ENCODE data around the gene EXOC4.

EXOC4 gene

DNA sequence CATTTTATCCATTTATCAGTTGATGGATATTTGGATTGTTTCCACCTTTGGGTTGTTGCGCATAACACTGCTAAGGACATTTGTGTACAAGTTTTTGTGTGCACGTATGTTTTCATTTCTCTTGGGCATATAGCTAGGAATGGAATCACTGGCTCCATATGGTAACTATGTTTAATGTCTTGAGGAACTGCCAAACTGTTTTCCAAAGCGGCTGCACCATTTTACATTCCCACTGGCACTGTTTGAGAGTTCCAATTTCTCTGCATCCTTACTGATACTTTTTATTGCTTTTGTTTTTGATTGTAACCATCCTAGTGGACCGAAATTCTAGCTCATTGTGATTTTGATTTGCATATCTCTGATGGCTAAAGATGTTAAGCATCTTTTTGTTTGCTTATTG is 118.7 kb downstream of the EXOC4 start:
- H3K27me3 ChIP-seq (ENCODE audit: insufficient read depth, low read depth, severe bottlenecking), result no peaks in the 10 kb centered on the region
- H3K27ac ChIP-seq, result no peak overlapping the region
- no peaks in the 10 kb centered on the region for H3K9me3 ChIP-seq (ENCODE audit: severe bottlenecking)
- H3K36me3 ChIP-seq, result peaks cover 3% of the 10 kb centered on the region; the same call in 1 of the 2 replicates
- no peak for TF ChIP-seq CTCF (IDR thresholded peaks at IDR 0.05; ENCODE audit: low read depth, low read length)
- H3K4me3 ChIP-seq (ENCODE audit: low read depth, low read length), result no peak overlapping the region
- DNase-seq, result no peak

DNA sequence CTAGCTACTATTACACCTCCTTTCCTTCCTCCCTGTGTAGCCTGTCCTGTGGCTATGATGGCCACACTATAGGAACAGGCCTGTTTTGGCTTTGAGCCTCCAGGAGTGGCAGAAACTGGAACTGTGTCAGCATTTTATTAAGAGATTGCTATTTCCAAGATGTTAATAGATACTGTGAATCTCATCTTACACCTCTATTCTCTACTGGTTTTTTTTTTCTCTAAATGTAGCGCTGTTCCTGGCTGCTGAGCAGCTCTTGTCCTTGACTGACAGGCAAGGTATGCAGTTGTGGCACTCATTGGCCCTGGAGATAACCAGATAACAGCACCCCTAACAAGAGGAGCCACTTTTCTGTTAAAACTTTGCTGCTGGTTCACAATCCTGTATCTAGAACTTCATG is 119.5 kb downstream of the EXOC4 start:
- DNase-seq, result no peak
- no peak overlapping the region for H3K27ac ChIP-seq
- TF ChIP-seq CTCF (IDR thresholded peaks at IDR 0.05; ENCODE audit: low read depth, low read length), result no peak
- H3K27me3 ChIP-seq (ENCODE audit: insufficient read depth, low read depth, severe bottlenecking), result no peaks in the 10 kb centered on the region
- H3K4me3 ChIP-seq (ENCODE audit: low read depth, low read length), result no peak overlapping the region
- H3K36me3 ChIP-seq, result peaks cover 3% of the 10 kb centered on the region; the same call in 1 of the 2 replicates
- no peaks in the 10 kb centered on the region for H3K9me3 ChIP-seq (ENCODE audit: severe bottlenecking)

DNA sequence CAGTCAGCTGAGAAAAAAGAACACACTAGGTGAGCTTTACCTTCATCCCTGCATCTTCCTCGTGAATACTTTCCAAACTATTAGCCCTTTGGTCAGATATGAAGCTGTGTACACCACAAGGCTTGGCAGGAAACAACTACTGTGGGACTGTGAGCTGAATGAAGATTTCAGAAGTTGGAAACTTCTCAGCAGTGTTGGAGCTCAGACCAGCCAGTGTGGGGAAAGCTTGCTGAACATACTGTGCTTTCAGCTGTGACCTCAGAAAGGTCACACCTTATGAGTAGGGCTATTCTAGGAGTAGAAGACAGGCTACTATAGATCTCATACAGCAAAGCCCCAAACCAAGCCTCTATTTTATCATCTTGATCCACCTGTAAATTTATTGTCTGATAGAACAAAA is 123.6 kb downstream of the EXOC4 start:
- TF ChIP-seq CTCF (IDR thresholded peaks at IDR 0.05; ENCODE audit: low read depth, low read length), result no peak
- H3K4me3 ChIP-seq (ENCODE audit: low read depth, low read length), result no peak overlapping the region

GRCh38 chr7:133381965-133382364 is 129.1 kb downstream of the EXOC4 start:
- Histone ChIP-seq H3K4me3 (ENCODE audit: low read depth, low read length) (no peak overlapping the region), H3K27ac (no peak overlapping the region), H3K27me3 (ENCODE audit: insufficient read depth, low read depth, severe bottlenecking) (no peaks in the 10 kb centered on the region), H3K36me3 (no peaks in the 10 kb centered on the region), H3K9me3 (ENCODE audit: severe bottlenecking) (no peaks in the 10 kb centered on the region)
- no peak for TF ChIP-seq CTCF (IDR thresholded peaks at IDR 0.05; ENCODE audit: low read depth, low read length)
- no peak for DNase-seq

More for the DNA sequence above, 123.6 kb downstream of the EXOC4 start:
- no peak for DNase-seq
- no peaks in the 10 kb centered on the region for H3K27me3 ChIP-seq (ENCODE audit: insufficient read depth, low read depth, severe bottlenecking)
- peaks cover 3% of the 10 kb centered on the region; the same call in 1 of the 2 replicates for H3K36me3 ChIP-seq
- no peaks in the 10 kb centered on the region for H3K9me3 ChIP-seq (ENCODE audit: severe bottlenecking)
- H3K27ac ChIP-seq, result no peak overlapping the region

DNA sequence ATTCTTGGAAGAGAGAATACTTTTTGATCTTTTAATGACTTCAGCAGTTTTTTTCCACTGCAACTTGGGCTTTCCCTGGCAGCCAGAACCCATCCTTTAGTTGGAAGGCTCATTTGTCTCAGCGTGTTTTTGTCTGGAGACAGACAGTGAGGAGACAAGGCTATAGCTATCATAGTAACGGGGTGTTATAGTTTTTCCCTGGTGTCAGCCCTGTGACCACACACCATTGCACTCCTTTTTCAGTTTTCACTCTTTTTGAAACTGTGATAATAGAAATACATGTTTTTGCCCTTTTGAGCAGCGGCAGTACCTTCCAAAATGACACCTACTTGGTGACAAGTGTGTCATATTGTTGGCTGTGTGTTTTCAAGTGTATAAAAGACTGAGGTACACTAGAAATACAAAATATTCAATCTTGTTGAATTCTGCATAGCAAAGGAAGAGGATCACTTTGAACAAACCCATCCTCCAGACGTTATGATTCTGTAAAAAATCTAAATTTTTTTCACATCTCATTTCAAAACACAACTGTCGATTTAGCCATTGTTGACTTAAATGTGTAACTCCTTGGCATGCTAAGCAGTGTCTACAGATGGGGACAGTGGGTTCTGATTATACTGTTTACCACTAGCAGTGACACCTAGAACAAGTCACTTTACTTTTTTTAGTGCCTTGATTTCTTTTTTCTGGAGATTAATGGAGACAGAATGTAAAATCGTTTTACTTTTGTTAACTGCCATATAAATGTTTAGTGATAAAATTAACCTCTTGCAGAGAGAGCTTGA is 130.1 kb downstream of the EXOC4 start:
- TF ChIP-seq CTCF (IDR thresholded peaks at IDR 0.05; ENCODE audit: low read depth, low read length), result no peak
- no peak for DNase-seq
- H3K36me3 ChIP-seq, result no peaks in the 10 kb centered on the region
- H3K9me3 ChIP-seq (ENCODE audit: severe bottlenecking), result no peaks in the 10 kb centered on the region
- H3K27ac ChIP-seq, result no peak overlapping the region
- H3K27me3 ChIP-seq (ENCODE audit: insufficient read depth, low read depth, severe bottlenecking), result no peaks in the 10 kb centered on the region
- no peak overlapping the region for H3K4me3 ChIP-seq (ENCODE audit: low read depth, low read length)

DNA sequence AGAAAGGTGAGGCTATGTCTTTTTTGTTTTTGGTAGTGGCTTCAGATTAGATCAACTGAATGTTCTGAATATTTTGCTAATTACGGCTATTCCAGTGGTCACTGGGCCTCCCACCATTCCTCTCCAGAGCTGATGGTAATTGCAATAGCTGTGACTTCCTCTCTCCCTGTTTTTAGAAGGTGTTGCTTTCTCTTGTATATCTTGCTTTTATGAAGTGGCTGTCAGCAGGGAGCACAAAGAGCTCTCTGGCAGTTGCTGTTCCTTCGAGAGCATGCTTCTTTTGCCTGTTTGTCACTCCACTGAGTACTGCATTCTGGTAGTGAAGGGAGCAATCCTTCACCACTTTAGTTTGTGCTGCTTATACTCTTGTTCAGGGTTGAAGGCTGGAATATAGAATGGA is 133.3 kb downstream of the EXOC4 start:
- Histone ChIP-seq H3K4me3 (ENCODE audit: low read depth, low read length) (no peak overlapping the region), H3K9me3 (ENCODE audit: severe bottlenecking) (no peaks in the 10 kb centered on the region), H3K27ac (no peak overlapping the region), H3K36me3 (no peaks in the 10 kb centered on the region), H3K27me3 (ENCODE audit: insufficient read depth, low read depth, severe bottlenecking) (no peaks in the 10 kb centered on the region)
- no peak for DNase-seq
- TF ChIP-seq CTCF (IDR thresholded peaks at IDR 0.05; ENCODE audit: low read depth, low read length), result no peak

All from WERI-Rb-1 (cell line).